ENCODE data around the gene THRA.

DNA sequence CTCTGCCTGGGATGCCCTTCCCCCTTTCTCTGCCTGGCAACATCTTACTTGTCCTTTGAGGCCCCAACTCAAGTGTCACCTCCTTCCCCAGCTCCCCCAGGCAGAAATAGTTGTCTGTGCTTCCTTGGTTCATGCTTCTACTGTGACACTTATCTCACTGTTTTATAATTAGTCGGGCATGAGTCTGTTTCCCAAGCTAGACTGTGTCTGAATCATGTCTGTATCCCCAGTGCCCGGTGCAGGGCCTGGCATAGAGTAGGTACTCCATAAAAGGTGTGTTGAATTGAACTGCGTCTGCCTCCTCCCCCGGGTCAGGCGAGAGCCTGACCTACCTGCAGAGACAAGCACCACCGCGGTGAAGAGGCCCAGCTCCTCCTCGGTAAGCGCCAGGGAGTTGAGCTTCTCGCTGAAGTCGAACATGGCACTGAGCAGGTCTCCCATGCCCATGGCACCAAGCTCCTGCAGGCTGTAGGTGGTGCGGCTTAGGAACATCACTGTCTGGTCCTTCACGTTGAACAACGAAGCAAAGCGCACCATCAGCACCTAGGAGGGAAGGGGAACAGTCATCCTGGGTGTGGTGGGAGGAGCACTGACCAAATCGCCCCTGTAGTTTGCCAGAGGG lies 30.9 kb downstream of the THRA start:
- TF ChIP-seq TAF1 (IDR thresholded peaks at IDR 0.05; ENCODE audit: borderline replicate concordance, low read depth, low read length) (no peak), POLR2A (IDR thresholded peaks at IDR 0.05; ENCODE audit: low read depth, low read length) (no peak)

Data from GM12892 (cell line).